VCaP (cell line): ENCODE data around the gene IPPK.
"Not testable (repeated sequence)": the region's sequence is repeated elsewhere in the genome, so short reads cannot be mapped to it uniquely, and the experiment has no call there.

Experiments
- H3K27ac ChIP-seq: fragments of 450-650 bp; 2 replicates; pipeline ENCODE4 v1.5.1; 2017
- CTCF ChIP-seq: fragments of 450-650 bp; conservative IDR thresholded peaks from 2 replicates; pipeline ENCODE4 v1.5.1; 2017; ENCODE audit warnings: mild to moderate bottlenecking, moderate library complexity

IPPK gene

GRCh38 chr9:92635760-92636159, 34.2 kb downstream of the IPPK start:
- no peak overlapping the region for H3K27ac ChIP-seq
- TF ChIP-seq CTCF, result no peak

- no peak overlapping the region for H3K27ac ChIP-seq
- TF ChIP-seq CTCF, result peak; percentile 93
Observed at GRCh38 chr9:92634712-92635605, 35.0 kb downstream of the IPPK start.

GRCh38 chr9:92633614-92634278, 36.2 kb downstream of the IPPK start:
- no peak overlapping the region for H3K27ac ChIP-seq
- no peak for TF ChIP-seq CTCF

- no peak for TF ChIP-seq CTCF
- H3K27ac ChIP-seq, result no peak overlapping the region
Observed at GRCh38 chr9:92632641-92633040, 37.3 kb downstream of the IPPK start.

- no peak overlapping the region for H3K27ac ChIP-seq
- no peak for TF ChIP-seq CTCF
Observed at GRCh38 chr9:92631452-92632343, 38.2 kb downstream of the IPPK start.

- no peak overlapping the region for H3K27ac ChIP-seq
- TF ChIP-seq CTCF, result no peak
Observed at GRCh38 chr9:92627651-92628050, 42.3 kb downstream of the IPPK start.

GRCh38 chr9:92626484-92626883, 43.4 kb downstream of the IPPK start:
- TF ChIP-seq CTCF, result no peak
- H3K27ac ChIP-seq, result no peak overlapping the region

- not testable (repeated sequence) for H3K27ac ChIP-seq
Observed at GRCh38 chr9:92623936-92624335, 46.0 kb downstream of the IPPK start.
